ENCODE results near the gene CFAP52. TPM values are rescaled to one million over a fixed set of nuclear protein-coding genes. Genes with fewer than 3 reads are reported as not detected.

The CFAP52 gene, protein sequence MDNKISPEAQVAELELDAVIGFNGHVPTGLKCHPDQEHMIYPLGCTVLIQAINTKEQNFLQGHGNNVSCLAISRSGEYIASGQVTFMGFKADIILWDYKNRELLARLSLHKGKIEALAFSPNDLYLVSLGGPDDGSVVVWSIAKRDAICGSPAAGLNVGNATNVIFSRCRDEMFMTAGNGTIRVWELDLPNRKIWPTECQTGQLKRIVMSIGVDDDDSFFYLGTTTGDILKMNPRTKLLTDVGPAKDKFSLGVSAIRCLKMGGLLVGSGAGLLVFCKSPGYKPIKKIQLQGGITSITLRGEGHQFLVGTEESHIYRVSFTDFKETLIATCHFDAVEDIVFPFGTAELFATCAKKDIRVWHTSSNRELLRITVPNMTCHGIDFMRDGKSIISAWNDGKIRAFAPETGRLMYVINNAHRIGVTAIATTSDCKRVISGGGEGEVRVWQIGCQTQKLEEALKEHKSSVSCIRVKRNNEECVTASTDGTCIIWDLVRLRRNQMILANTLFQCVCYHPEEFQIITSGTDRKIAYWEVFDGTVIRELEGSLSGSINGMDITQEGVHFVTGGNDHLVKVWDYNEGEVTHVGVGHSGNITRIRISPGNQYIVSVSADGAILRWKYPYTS
- total RNA-seq (2022; extraction: Qiagen RNA extraction) = 0.09 to 0.21 TPM (median 0.18 TPM) in 4 of 5 replicates, not detected in the other

DNA sequence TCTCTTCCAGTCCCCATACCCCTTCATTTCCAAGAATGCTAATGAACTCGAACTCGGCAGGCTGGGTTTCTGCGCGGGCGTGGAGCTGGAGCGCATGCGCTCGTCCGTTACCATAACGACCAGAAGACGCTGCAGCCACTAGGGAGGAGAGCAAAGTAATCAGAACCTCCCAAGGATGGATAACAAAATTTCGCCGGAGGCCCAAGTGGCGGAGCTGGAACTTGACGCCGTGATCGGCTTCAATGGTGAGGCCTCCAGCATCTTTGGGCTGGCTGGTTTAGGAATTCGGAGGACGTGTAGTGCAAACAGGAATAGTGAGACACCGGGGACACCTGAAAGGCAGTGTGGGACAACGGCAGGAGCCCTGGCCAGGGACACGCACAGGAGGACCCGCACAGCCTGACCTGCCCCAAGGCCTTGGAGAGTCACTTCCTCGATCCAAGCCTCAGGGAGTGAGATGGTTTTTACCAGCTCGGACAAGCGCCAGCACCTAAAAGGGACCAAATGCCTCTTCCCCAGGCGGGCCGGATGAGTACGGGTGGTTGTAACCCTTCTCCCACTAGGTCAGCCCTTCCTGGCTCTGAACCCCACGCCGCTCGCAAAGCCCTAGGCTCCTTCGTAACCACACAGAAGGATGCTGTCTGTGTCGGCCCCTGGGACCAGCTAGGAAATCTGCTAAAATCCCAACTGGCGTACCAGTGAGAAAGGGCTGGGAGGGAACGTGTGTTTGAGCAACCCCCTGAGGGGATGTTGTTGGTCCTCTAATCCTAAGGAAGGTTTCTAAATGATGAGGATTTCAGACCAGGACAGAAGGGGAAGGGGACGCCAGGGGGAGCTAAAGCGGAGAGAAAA, at the start of gene CFAP52:
Gene CFAP52, plus strand, starts transcription at position 122 of the 852 bp plus-strand sequence. Its CDS starts 54 bp downstream, at position 176.

DNA sequence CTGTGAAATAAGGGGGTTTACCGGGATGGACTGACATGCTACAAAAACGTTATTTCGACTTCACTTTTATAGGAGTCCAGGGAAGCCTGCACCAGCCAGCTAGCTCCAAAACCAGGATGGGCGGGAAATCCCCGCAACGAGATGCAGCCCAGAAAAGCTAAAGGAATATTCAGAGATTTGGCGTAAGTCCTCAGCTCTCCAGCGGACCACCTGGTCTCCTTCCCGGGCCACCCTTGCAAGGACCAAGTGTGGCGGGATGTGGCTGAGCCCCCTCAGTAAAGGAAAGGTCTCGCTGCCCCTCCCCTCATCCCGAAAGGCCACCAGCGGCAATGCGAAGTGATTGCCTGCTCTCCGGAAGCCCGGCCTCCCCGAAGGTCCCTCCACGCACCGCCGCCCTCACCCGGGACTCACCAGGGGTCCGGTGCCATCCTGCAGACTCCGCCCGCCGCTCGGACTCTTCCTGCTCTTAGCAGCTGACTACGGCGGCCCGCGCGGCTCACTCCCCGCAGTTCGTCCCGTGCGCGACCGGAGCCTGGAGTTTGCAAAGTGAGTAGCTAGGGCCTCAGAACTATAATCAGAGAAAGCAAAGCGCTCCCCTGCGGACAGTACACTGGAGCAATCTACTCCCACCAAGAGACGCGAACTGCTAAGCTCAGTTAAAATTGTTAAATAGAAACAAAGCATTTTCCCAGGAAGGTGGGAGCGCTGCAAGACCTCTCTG, 901 bp upstream of the CFAP52 start, which contains the start of gene STX8:
Gene STX8, minus strand, starts transcription at position 440 of the 721 bp plus-strand sequence. Its CDS starts 12 bp downstream, at position 428.

DNA sequence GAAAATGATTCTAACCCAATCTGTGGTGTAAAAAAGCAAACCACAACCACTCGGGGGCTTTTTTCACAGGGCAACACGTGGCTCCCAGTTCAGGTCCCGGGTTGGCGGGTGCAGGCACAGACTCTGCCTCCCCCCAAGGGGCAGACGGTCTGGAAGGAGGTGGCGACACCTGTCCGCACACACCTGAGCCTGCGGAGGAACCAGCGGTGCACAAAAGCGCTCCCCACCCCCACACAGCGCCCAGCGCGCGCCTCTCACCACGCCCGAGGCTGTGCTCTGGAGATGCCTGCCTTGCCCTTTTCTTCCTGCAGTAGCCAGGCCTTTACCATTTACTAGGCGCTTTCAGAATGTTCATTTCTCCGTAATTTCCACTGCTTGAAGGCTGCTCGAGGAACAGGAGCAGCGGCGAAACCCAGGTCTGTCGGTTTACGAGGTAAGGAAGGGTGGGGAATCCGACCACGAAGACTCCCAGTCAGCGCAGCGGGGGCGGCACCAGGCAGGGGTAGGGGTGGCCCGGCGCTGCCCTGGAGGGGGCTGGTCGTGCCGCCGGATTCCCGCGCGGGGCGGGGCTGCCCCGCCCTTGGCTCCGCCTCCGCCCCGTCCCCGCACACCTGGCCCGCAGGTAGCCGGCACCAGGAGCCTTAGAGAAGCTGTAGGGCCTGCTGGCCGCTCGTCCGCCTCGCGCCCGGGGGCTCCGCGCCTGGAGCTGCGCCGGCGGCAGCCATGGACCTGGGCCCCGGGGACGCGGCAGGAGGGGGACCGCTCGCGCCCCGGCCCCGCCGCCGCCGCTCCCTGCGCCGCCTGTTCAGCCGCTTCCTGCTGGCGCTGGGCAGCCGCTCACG, 68.7 kb downstream of the CFAP52 start, which contains the start of gene USP43:
Gene USP43, plus strand, starts transcription at position 608 of the 842 bp plus-strand sequence. Its CDS starts 116 bp downstream, at position 724.

Other genes starting within 250 kb of the CFAP52 start
- 58.7 to 77.8 TPM (median 62.0 TPM) in 5 replicates for gene STX8, start 822 bp upstream of the CFAP52 start, total RNA-seq (2022; extraction: Qiagen RNA extraction)
- 3.4 to 4.5 TPM (median 4.1 TPM) in 5 replicates for gene USP43, start 68.9 kb downstream of the CFAP52 start, total RNA-seq (2022; extraction: Qiagen RNA extraction)
- gene DHRS7C, start 214.9 kb downstream of the CFAP52 start, total RNA-seq (2022; extraction: Qiagen RNA extraction) = not detected in 5 replicates
- gene GSG1L2, start 245.4 kb downstream of the CFAP52 start, total RNA-seq (2022; extraction: Qiagen RNA extraction) = not detected in 5 replicates
- 6.6 to 16.0 TPM (median 8.0 TPM) in 5 replicates for gene GLP2R, start 249.3 kb downstream of the CFAP52 start, total RNA-seq (2022; extraction: Qiagen RNA extraction)